ENCODE data around the gene TSEN15. TPM values are rescaled to one million over a fixed set of nuclear protein-coding genes. Genes with fewer than 3 reads are reported as not detected.

TSEN15 gene
- total RNA-seq, 1 experiment from 2014 or later = 31.1 TPM

DNA sequence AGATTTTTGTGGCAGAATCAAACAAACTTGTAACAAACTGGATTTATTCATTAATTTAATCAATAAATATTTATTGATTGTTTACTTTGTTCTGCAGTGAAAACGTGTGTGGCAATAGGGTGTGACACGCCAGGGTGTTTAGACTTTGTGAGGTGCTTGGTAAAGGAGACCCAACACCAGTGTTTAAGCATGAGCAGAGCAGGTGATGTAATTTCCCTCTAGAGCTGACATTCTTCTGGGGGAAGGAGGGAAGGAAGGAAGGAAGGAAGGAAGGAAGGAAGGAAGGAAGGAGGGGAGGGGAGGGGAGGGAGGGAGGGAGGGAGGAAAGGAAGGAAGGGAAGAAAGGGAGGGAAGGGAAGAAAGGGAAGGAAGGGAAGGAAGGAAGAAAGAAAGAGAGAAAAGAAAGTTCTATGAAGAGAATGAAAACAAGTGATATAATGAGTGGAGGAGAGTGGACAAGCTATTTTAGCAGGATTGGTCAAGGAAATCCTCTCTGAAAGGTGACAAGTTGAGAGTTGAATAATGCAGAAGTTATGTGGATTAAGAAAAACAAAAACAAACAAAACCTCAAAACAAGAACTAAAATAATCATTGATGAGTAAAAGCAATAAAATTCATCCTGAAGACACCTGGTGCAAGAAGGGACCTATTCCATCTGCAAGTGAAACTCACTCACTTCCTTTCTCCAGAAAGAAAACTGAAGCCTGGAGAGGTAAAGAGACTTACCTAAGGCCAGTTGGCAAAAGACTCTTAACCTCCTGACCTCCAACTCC, 60.8 kb downstream of the TSEN15 start (continued):
- TF ChIP-seq RAD21 (IDR thresholded peaks at IDR 0.05; ENCODE audit: low read depth) = no peak
- no peak for TF ChIP-seq POLR2A (IDR thresholded peaks at IDR 0.05; ENCODE audit: borderline replicate concordance, extremely low read depth, insufficient read depth, insufficient read length)
- TF ChIP-seq EZH2phosphoT487 (IDR thresholded peaks at IDR 0.05; ENCODE audit: borderline replicate concordance) = no peak
- no peak for TF ChIP-seq ZBTB33 (IDR thresholded peaks at IDR 0.05; ENCODE audit: extremely low read depth, insufficient replicate concordance, low read length)
- no peak for TF ChIP-seq ATF3 (IDR thresholded peaks at IDR 0.05)
- TF ChIP-seq ZNF274 (IDR thresholded peaks at IDR 0.05; ENCODE audit: low read depth, low read length) = no peak

- POLR2A ChIA-PET = no interaction called here
- no peak overlapping the region for H3K4me2 ChIP-seq (ENCODE audit: low read length)
- no peaks in the 10 kb centered on the region for H3K36me3 ChIP-seq (ENCODE audit: control insufficient read depth in 1 of 2, insufficient read depth in 2 of 2, low read length in 2 of 2)
- no peak overlapping the region for H2AFZ ChIP-seq (ENCODE audit: low read depth, low read length, poor library complexity, severe bottlenecking)
- ATAC-seq = no peak
- no peaks in the 10 kb centered on the region for H3K4me1 ChIP-seq (ENCODE audit: control insufficient read depth in 1 of 2, insufficient read depth in 2 of 2, low read length in 2 of 2)
- H3K79me2 ChIP-seq (ENCODE audit: insufficient read depth, low read length) = no peaks in the 10 kb centered on the region
- no TSS peak for BruUV-seq (replicated peaks)
- RAD21 ChIA-PET (ENCODE audit: low non-redundant PET in 1 of 2, low total read pairs in 2 of 2, uncharacterized antibody in 2 of 2, unreplicated experiment in 2 of 2) = no interaction called here
- no peaks in the 10 kb centered on the region for H3K27me3 ChIP-seq (ENCODE audit: insufficient read depth, low read length)
- no peaks in the 10 kb centered on the region for H4K20me1 ChIP-seq (ENCODE audit: insufficient read depth)
- CTCF ChIA-PET = no interaction called here
- no peaks in the 10 kb centered on the region for H3K9me3 ChIP-seq (ENCODE audit: control insufficient read depth in 1 of 2, insufficient read depth in 1 of 2, low read depth in 1 of 2, low read length in 2 of 2)
- H3K9me2 ChIP-seq (ENCODE audit: insufficient read depth) = no peaks in the 10 kb centered on the region
- DNase-seq (ENCODE audit: low read depth, low spot score) = no peak
- no peak overlapping the region for H3K4me3 ChIP-seq (replicated peaks in 1 of 2; ENCODE audit: low read depth in 1 of 2, low read length in 2 of 2)
- intact Hi-C loops (cut with micrococcal nuclease) = no loop called here
- H3K9ac ChIP-seq (ENCODE audit: low read length) = no peak overlapping the region
- H3K27ac ChIP-seq (ENCODE audit: low read depth, low read length) = no peak overlapping the region
- TF ChIP-seq ZBTB33 (IDR thresholded peaks at IDR 0.05; ENCODE audit: extremely low read depth, insufficient replicate concordance, low read length) (no peak), EGR1 (IDR thresholded peaks at IDR 0.05; ENCODE audit: low read depth) (no peak), SRF (IDR thresholded peaks at IDR 0.05; ENCODE audit: low read depth) (no peak), POLR2AphosphoS5 (IDR thresholded peaks at IDR 0.05; ENCODE audit: low read depth, low read length) (no peak), JUND (IDR thresholded peaks at IDR 0.05) (no peak), EZH2phosphoT487 (IDR thresholded peaks at IDR 0.05; ENCODE audit: borderline replicate concordance) (no peak), EZH2 (IDR thresholded peaks at IDR 0.05) (no peak)
- TF ChIP-seq, protein P1, sequence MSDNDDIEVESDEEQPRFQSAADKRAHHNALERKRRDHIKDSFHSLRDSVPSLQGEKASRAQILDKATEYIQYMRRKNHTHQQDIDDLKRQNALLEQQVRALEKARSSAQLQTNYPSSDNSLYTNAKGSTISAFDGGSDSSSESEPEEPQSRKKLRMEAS (IDR thresholded peaks at IDR 0.05) = no peak
- TF ChIP-seq, protein P2, sequence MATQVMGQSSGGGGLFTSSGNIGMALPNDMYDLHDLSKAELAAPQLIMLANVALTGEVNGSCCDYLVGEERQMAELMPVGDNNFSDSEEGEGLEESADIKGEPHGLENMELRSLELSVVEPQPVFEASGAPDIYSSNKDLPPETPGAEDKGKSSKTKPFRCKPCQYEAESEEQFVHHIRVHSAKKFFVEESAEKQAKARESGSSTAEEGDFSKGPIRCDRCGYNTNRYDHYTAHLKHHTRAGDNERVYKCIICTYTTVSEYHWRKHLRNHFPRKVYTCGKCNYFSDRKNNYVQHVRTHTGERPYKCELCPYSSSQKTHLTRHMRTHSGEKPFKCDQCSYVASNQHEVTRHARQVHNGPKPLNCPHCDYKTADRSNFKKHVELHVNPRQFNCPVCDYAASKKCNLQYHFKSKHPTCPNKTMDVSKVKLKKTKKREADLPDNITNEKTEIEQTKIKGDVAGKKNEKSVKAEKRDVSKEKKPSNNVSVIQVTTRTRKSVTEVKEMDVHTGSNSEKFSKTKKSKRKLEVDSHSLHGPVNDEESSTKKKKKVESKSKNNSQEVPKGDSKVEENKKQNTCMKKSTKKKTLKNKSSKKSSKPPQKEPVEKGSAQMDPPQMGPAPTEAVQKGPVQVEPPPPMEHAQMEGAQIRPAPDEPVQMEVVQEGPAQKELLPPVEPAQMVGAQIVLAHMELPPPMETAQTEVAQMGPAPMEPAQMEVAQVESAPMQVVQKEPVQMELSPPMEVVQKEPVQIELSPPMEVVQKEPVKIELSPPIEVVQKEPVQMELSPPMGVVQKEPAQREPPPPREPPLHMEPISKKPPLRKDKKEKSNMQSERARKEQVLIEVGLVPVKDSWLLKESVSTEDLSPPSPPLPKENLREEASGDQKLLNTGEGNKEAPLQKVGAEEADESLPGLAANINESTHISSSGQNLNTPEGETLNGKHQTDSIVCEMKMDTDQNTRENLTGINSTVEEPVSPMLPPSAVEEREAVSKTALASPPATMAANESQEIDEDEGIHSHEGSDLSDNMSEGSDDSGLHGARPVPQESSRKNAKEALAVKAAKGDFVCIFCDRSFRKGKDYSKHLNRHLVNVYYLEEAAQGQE (IDR thresholded peaks at IDR 0.05; ENCODE audit: low read depth) = no peak
Measured at GRCh38 chr1:184113251-184113650, 61.7 kb downstream of the TSEN15 start.
